Vagina (tissue), 2 donors: Measurements from ENCODE around the gene C9orf152.

Experiments used
- CTCF ChIP-seq, 3 experiments: fragments of 450-650 bp in 2 of 3; fragments of 200-600 bp in 1 of 3; sonication (generic) in 1 of 3; IDR thresholded peaks; one replicate each; pipeline ENCODE4 v1.5.1; 2017 to 2019; ENCODE audit warnings: antibody characterized with exemption in 3 of 3, mild to moderate bottlenecking in 2 of 3, moderate library complexity in 2 of 3
- POLR2AphosphoS5 ChIP-seq, 2 donors: sonication (generic); formaldehyde crosslinking; IDR thresholded peaks; one replicate each; pipeline ENCODE4 v1.9.0; 2017; ENCODE audit warnings: antibody characterized with exemption in 2 of 2, mild to moderate bottlenecking in 2 of 2, low read depth in 1 of 2; ENCODE audit not compliant: insufficient read depth in 1 of 2

GRCh38 chr9:110220809-110221208, 12.8 kb upstream of the C9orf152 start:
- TF ChIP-seq CTCF (IDR thresholded peaks at IDR 0.05) (no peak), POLR2AphosphoS5 (IDR thresholded peaks at IDR 0.05; ENCODE audit: insufficient read depth in 1 of 2, low read depth in 1 of 2) (no peak)
